ENCODE results near the gene CTDSP2.

GRCh38 chr12:57885207-57885606 lies 38.7 kb upstream of the CTDSP2 start:
- TF ChIP-seq CTCF (IDR thresholded peaks at IDR 0.05) = no peak
- TF ChIP-seq POLR2AphosphoS5 (IDR thresholded peaks at IDR 0.05) = no peak
- TF ChIP-seq POLR2A (IDR thresholded peaks at IDR 0.05) = no peak
- no peak for TF ChIP-seq EP300 (IDR thresholded peaks at IDR 0.05)

Measured in upper lobe of left lung (tissue), 4 donors.